ENCODE measurements around the gene NAALADL2. TPM values are rescaled to one million over a fixed set of nuclear protein-coding genes. Genes with fewer than 3 reads are reported as not detected.

Gene NAALADL2
- polyA plus RNA-seq, result under 1 TPM; 0.26 to 0.54 TPM

GRCh38 chr3:174859114-174859735, at the start of gene NAALADL2:
Gene NAALADL2 (plus strand): TSS chr3:174859334.
- 45 to 49% methylated on average over 5 of the region's 5 CpGs for WGBS, 2 donors
- Histone ChIP-seq H3K27ac (ENCODE audit: low read depth in 2 of 2, low read length in 1 of 2) (peak within 1 kb of the TSS in 1 of 2 donors; percentile 65), H3K9me3 (ENCODE audit: control insufficient read depth in 2 of 2, insufficient read depth in 1 of 2, low read depth in 1 of 2, low read length in 1 of 2) (no peaks in the 10 kb centered on the region), H3K36me3 (ENCODE audit: control insufficient read depth in 2 of 2, insufficient read depth in 2 of 2, low read length in 1 of 2) (no peaks in the 10 kb centered on the region), H3K4me3 (ENCODE audit: low read depth in 1 of 2, low read length in 2 of 2) (no peak within 1 kb of the TSS), H3K27me3 (ENCODE audit: control insufficient read depth in 1 of 2, insufficient read depth in 2 of 2, low read length in 2 of 2) (no peaks in the 10 kb centered on the region), H3K4me1 (ENCODE audit: control insufficient read depth in 2 of 2, insufficient read depth in 2 of 2, low read length in 1 of 2) (no peaks in the 10 kb centered on the region)

GRCh38 chr3:174810254-174810653, 48.9 kb upstream of the NAALADL2 start:
- no peaks in the 10 kb centered on the region for H3K9me3 ChIP-seq (ENCODE audit: control insufficient read depth in 2 of 2, insufficient read depth in 1 of 2, low read depth in 1 of 2, low read length in 1 of 2)
- H3K4me3 ChIP-seq (ENCODE audit: low read depth in 1 of 2, low read length in 2 of 2), result no peak overlapping the region
- no peak overlapping the region for H3K27ac ChIP-seq (ENCODE audit: low read depth in 2 of 2, low read length in 1 of 2)
- H3K27me3 ChIP-seq (ENCODE audit: control insufficient read depth in 1 of 2, insufficient read depth in 2 of 2, low read length in 2 of 2), result no peaks in the 10 kb centered on the region
- H3K36me3 ChIP-seq (ENCODE audit: control insufficient read depth in 2 of 2, insufficient read depth in 2 of 2, low read length in 1 of 2), result no peaks in the 10 kb centered on the region
- H3K4me1 ChIP-seq (ENCODE audit: control insufficient read depth in 2 of 2, insufficient read depth in 2 of 2, low read length in 1 of 2), result no peaks in the 10 kb centered on the region

DNA sequence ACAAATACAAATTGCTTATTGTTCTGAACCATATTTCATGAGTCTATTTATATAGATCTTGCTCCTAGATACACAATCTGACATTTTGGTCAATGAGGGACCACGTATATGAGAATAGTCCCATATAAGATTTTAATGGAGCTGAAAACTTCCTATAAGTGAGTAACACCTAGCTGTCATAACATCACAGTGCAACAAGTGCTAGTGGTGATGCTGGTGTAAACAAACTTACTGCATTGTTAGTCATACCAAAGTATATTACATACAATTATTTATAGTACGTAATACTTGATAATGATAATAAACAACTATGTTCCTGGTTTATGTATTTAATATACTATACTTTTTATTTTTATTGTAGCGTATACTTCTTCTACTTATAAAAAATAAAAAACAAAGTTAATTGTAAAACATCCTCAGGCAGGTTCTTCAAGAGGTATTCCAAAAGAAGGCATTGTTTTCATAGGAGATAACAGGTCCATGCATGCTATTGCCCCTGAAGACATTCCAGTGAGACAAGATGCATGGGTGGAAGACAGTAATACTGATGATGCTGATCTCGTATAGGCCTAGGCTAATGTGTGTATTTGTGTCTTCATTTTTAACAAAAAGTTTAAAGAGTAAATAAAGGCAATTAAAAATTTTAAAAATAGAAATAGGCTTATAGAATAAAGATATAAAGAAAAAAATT, 46.8 kb upstream of the NAALADL2 start:
- WGBS, 2 donors, result 79 to 82% methylated on average over 4 of the region's 4 CpGs
- no peaks in the 10 kb centered on the region for H3K4me1 ChIP-seq (ENCODE audit: control insufficient read depth in 2 of 2, insufficient read depth in 2 of 2, low read length in 1 of 2)
- H3K36me3 ChIP-seq (ENCODE audit: control insufficient read depth in 2 of 2, insufficient read depth in 2 of 2, low read length in 1 of 2), result no peaks in the 10 kb centered on the region
- H3K27me3 ChIP-seq (ENCODE audit: control insufficient read depth in 1 of 2, insufficient read depth in 2 of 2, low read length in 2 of 2), result no peaks in the 10 kb centered on the region
- no peak overlapping the region for H3K27ac ChIP-seq (ENCODE audit: low read depth in 2 of 2, low read length in 1 of 2)
- H3K9me3 ChIP-seq (ENCODE audit: control insufficient read depth in 2 of 2, insufficient read depth in 1 of 2, low read depth in 1 of 2, low read length in 1 of 2), result no peaks in the 10 kb centered on the region
- no peak overlapping the region for H3K4me3 ChIP-seq (ENCODE audit: low read depth in 1 of 2, low read length in 2 of 2)

DNA sequence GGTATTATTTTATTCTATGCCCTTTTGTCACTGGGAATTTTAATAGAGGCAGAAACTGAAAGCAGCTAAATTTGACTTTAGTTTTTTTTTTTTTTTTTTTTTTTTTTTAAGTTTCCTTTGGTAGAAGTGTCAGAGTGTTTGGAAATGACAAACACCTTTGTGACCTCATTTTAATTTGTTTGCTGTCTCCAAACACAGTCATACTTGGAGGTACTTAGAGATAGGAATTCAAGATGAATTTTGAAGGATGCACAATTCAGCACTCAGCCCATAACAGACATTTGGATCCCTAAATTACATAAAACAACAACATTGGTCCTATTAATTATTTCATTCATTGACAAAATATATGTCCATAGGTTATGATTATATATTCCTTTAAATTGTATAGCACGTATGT, 43.4 kb upstream of the NAALADL2 start:
- Histone ChIP-seq H3K4me1 (ENCODE audit: control insufficient read depth in 2 of 2, insufficient read depth in 2 of 2, low read length in 1 of 2) (no peaks in the 10 kb centered on the region), H3K27ac (ENCODE audit: low read depth in 2 of 2, low read length in 1 of 2) (no peak overlapping the region), H3K9me3 (ENCODE audit: control insufficient read depth in 2 of 2, insufficient read depth in 1 of 2, low read depth in 1 of 2, low read length in 1 of 2) (no peaks in the 10 kb centered on the region), H3K36me3 (ENCODE audit: control insufficient read depth in 2 of 2, insufficient read depth in 2 of 2, low read length in 1 of 2) (no peaks in the 10 kb centered on the region), H3K4me3 (ENCODE audit: low read depth in 1 of 2, low read length in 2 of 2) (no peak overlapping the region), H3K27me3 (ENCODE audit: control insufficient read depth in 1 of 2, insufficient read depth in 2 of 2, low read length in 2 of 2) (no peaks in the 10 kb centered on the region)
- 91 to 97% methylated on average over 1 of the region's 1 CpG for WGBS, 2 donors

DNA sequence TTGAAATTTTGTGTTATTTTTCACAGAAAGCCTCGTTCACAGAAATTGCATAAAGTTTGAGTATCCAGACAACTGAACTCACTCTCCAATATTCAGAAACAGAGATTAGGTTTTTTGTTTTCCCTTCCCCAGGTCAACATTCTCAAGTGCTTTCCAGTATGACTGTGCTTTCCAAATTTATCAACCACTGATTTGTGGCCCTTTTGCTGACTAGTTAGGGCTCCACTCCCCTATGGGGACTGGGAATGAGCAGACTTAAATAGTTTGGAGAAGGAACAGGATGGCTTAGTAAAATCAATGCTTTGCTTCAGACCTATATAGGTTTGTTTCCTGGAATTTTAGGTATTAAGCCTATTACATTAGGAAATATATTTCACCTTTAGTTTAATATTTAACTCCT, 38.2 kb upstream of the NAALADL2 start:
- Histone ChIP-seq H3K4me3 (ENCODE audit: low read depth in 1 of 2, low read length in 2 of 2) (no peak overlapping the region), H3K4me1 (ENCODE audit: control insufficient read depth in 2 of 2, insufficient read depth in 2 of 2, low read length in 1 of 2) (no peaks in the 10 kb centered on the region), H3K27me3 (ENCODE audit: control insufficient read depth in 1 of 2, insufficient read depth in 2 of 2, low read length in 2 of 2) (no peaks in the 10 kb centered on the region), H3K36me3 (ENCODE audit: control insufficient read depth in 2 of 2, insufficient read depth in 2 of 2, low read length in 1 of 2) (no peaks in the 10 kb centered on the region), H3K27ac (ENCODE audit: low read depth in 2 of 2, low read length in 1 of 2) (no peak overlapping the region), H3K9me3 (ENCODE audit: control insufficient read depth in 2 of 2, insufficient read depth in 1 of 2, low read depth in 1 of 2, low read length in 1 of 2) (no peaks in the 10 kb centered on the region)
- WGBS, 2 donors, result 88 to 91% methylated on average over 1 of the region's 1 CpG

GRCh38 chr3:174821477-174821876, 37.7 kb upstream of the NAALADL2 start:
- Histone ChIP-seq H3K27ac (ENCODE audit: low read depth in 2 of 2, low read length in 1 of 2) (no peak overlapping the region), H3K9me3 (ENCODE audit: control insufficient read depth in 2 of 2, insufficient read depth in 1 of 2, low read depth in 1 of 2, low read length in 1 of 2) (no peaks in the 10 kb centered on the region), H3K4me1 (ENCODE audit: control insufficient read depth in 2 of 2, insufficient read depth in 2 of 2, low read length in 1 of 2) (no peaks in the 10 kb centered on the region), H3K4me3 (ENCODE audit: low read depth in 1 of 2, low read length in 2 of 2) (no peak overlapping the region), H3K36me3 (ENCODE audit: control insufficient read depth in 2 of 2, insufficient read depth in 2 of 2, low read length in 1 of 2) (no peaks in the 10 kb centered on the region), H3K27me3 (ENCODE audit: control insufficient read depth in 1 of 2, insufficient read depth in 2 of 2, low read length in 2 of 2) (no peaks in the 10 kb centered on the region)

GRCh38 chr3:174822320-174822719, 36.8 kb upstream of the NAALADL2 start:
- Histone ChIP-seq H3K27me3 (ENCODE audit: control insufficient read depth in 1 of 2, insufficient read depth in 2 of 2, low read length in 2 of 2) (no peaks in the 10 kb centered on the region), H3K4me3 (ENCODE audit: low read depth in 1 of 2, low read length in 2 of 2) (no peak overlapping the region), H3K9me3 (ENCODE audit: control insufficient read depth in 2 of 2, insufficient read depth in 1 of 2, low read depth in 1 of 2, low read length in 1 of 2) (no peaks in the 10 kb centered on the region), H3K36me3 (ENCODE audit: control insufficient read depth in 2 of 2, insufficient read depth in 2 of 2, low read length in 1 of 2) (no peaks in the 10 kb centered on the region), H3K27ac (ENCODE audit: low read depth in 2 of 2, low read length in 1 of 2) (no peak overlapping the region), H3K4me1 (ENCODE audit: control insufficient read depth in 2 of 2, insufficient read depth in 2 of 2, low read length in 1 of 2) (no peaks in the 10 kb centered on the region)
- WGBS, 2 donors, result 90% methylated on average over 2 of the region's 2 CpGs

DNA sequence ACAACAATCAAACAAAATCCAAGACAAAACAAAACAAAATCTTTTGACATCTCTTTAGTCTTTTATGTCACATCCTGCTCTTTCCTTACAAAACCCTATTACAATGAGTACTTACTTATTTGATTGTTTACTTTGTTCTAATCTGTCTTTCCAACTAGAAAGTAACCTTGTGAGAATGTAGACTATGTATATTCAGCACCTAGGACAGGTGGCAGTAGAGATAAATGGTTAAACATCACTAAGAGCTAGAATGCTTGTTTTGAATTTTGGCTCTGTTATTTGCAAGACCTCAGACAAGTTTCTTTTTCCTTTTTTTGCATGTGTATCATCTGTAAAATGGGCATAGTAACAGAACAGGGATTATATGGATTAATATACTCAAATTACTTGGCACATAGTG, 33.1 kb upstream of the NAALADL2 start:
- H3K4me3 ChIP-seq (ENCODE audit: low read depth in 1 of 2, low read length in 2 of 2), result no peak overlapping the region
- H3K4me1 ChIP-seq (ENCODE audit: control insufficient read depth in 2 of 2, insufficient read depth in 2 of 2, low read length in 1 of 2), result no peaks in the 10 kb centered on the region

DNA sequence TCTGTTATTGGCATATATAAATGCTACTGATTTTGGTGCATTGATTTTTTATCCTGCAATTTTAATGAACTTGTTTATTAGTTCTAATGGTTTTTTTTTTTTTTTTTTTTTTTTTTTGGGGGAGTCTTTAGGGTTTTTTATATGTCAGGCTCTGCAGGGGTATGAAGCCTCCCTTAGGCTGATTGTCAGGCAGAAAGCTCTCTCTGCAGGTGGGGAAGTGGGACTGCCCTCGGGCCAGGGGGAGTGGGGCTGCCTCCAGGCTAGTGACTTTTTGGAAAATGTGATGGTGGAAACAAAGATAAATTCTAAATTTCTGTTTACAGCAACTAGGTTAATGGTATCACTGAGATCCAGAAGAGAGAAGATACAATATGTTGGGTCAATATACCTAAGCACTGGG, 14.4 kb upstream of the NAALADL2 start:
- Histone ChIP-seq H3K9me3 (ENCODE audit: control insufficient read depth in 2 of 2, insufficient read depth in 1 of 2, low read depth in 1 of 2, low read length in 1 of 2) (no peaks in the 10 kb centered on the region), H3K4me1 (ENCODE audit: control insufficient read depth in 2 of 2, insufficient read depth in 2 of 2, low read length in 1 of 2) (no peaks in the 10 kb centered on the region), H3K36me3 (ENCODE audit: control insufficient read depth in 2 of 2, insufficient read depth in 2 of 2, low read length in 1 of 2) (no peaks in the 10 kb centered on the region), H3K4me3 (ENCODE audit: low read depth in 1 of 2, low read length in 2 of 2) (no peak overlapping the region), H3K27ac (ENCODE audit: low read depth in 2 of 2, low read length in 1 of 2) (no peak overlapping the region), H3K27me3 (ENCODE audit: control insufficient read depth in 1 of 2, insufficient read depth in 2 of 2, low read length in 2 of 2) (no peaks in the 10 kb centered on the region)
- 63 to 77% methylated on average over 1 of the region's 1 CpG for WGBS, 2 donors

More for the DNA sequence above, 33.1 kb upstream of the NAALADL2 start:
- H3K27me3 ChIP-seq (ENCODE audit: control insufficient read depth in 1 of 2, insufficient read depth in 2 of 2, low read length in 2 of 2), result no peaks in the 10 kb centered on the region
- no peak overlapping the region for H3K27ac ChIP-seq (ENCODE audit: low read depth in 2 of 2, low read length in 1 of 2)
- H3K9me3 ChIP-seq (ENCODE audit: control insufficient read depth in 2 of 2, insufficient read depth in 1 of 2, low read depth in 1 of 2, low read length in 1 of 2), result no peaks in the 10 kb centered on the region
- no peaks in the 10 kb centered on the region for H3K36me3 ChIP-seq (ENCODE audit: control insufficient read depth in 2 of 2, insufficient read depth in 2 of 2, low read length in 1 of 2)

- Histone ChIP-seq H3K4me1 (ENCODE audit: control insufficient read depth in 2 of 2, insufficient read depth in 2 of 2, low read length in 1 of 2) (no peaks in the 10 kb centered on the region), H3K36me3 (ENCODE audit: control insufficient read depth in 2 of 2, insufficient read depth in 2 of 2, low read length in 1 of 2) (no peaks in the 10 kb centered on the region), H3K4me3 (ENCODE audit: low read depth in 1 of 2, low read length in 2 of 2) (no peak overlapping the region), H3K27ac (ENCODE audit: low read depth in 2 of 2, low read length in 1 of 2) (no peak overlapping the region), H3K27me3 (ENCODE audit: control insufficient read depth in 1 of 2, insufficient read depth in 2 of 2, low read length in 2 of 2) (no peaks in the 10 kb centered on the region), H3K9me3 (ENCODE audit: control insufficient read depth in 2 of 2, insufficient read depth in 1 of 2, low read depth in 1 of 2, low read length in 1 of 2) (no peaks in the 10 kb centered on the region)
- WGBS, 2 donors, result 86 to 97% methylated on average over 1 of the region's 1 CpG
Observed at GRCh38 chr3:174846055-174846454, 13.1 kb upstream of the NAALADL2 start.

Data from esophagus (tissue), 2 donors.